ENCODE measurements around the gene RUSC2. TPM values are rescaled to one million over a fixed set of nuclear protein-coding genes. Genes with fewer than 3 reads are reported as not detected.

Gene RUSC2
- total and polyA plus RNA-seq, 2 of the 4 experiments (the other 2 are of a cell fraction), result 17.4 to 35.4 TPM

- H2BK15ac ChIP-seq (ENCODE audit: low read depth, low read length), result peak overlapping the region; percentile 97
- H3K79me1 ChIP-seq (ENCODE audit: low read depth in 1 of 2, low read length in 2 of 2), result peaks cover 27 to 68% of the 10 kb centered on the region in 2 experiments
- no peaks in the 10 kb centered on the region for H3K27me3 ChIP-seq (ENCODE audit: control insufficient read depth, insufficient read depth, low read length)
- H2BK5ac ChIP-seq (ENCODE audit: low read depth, low read length, poor library complexity, severe bottlenecking), result peak overlapping the region; percentile 96
- peak overlapping the region; percentile 91 to 93 for H4K8ac ChIP-seq (ENCODE audit: low read depth in 2 of 2, low read length in 2 of 2)
- BruUV-seq (replicated peaks), result no TSS peak
- peaks cover 42% of the 10 kb centered on the region for H3K4me1 ChIP-seq (ENCODE audit: control insufficient read depth, insufficient read depth, low read length)
- no peaks in the 10 kb centered on the region for H3K9me3 ChIP-seq (ENCODE audit: control insufficient read depth, insufficient read depth, low read length)
- WGBS, 2 experiments (ENCODE audit: extremely low coverage in 2 of 2, insufficient read length in 1 of 2), result no CpG with 5 or more reads among the region's 1 CpG
- H3K27ac ChIP-seq (ENCODE audit: insufficient read depth, low read length), result peak overlapping the region; percentile 94
- DNase-seq, result no peak
- peak overlapping the region; percentile 85 for H3K14ac ChIP-seq (replicated peaks; ENCODE audit: low read depth, low read length)
- H4K20me1 ChIP-seq (ENCODE audit: insufficient read depth, low read length), result no peaks in the 10 kb centered on the region
- peak overlapping the region; percentile 96 for H3K56ac ChIP-seq (ENCODE audit: extremely low read depth, insufficient read depth, low read length)
- peak overlapping the region; percentile 99 for H2BK120ac ChIP-seq (ENCODE audit: low read depth, low read length)
- peak overlapping the region; percentile 97 for H2AK9ac ChIP-seq (replicated peaks; ENCODE audit: low read depth, low read length, poor library complexity)
- POLR2A ChIA-PET (ENCODE audit: unreplicated experiment), result interaction anchor here (1.0 to 1.7 kb wide), 3 partner anchors 9 to 30 kb away, joined by 3 to 8 read pairs (median 5); partner anchors contain the start of gene RUSC2
- in situ Hi-C loops (cut with MboI; ENCODE audit: low sequenced_read_pairs) (no loop called here), dilution Hi-C loops (cut with HindIII; ENCODE audit: low sequenced_read_pairs, unreplicated experiment) (no loop called here), intact Hi-C loops (cut with micrococcal nuclease) (loop anchor here (2.0 kb wide), 1 partner anchor 33 kb away; no protein-coding TSS in a partner anchor)
- H3K23ac ChIP-seq (ENCODE audit: low read depth, low read length), result peak overlapping the region; percentile 96
- peak overlapping the region; percentile 29; the same call in 1 of the 2 replicates for H3K4me2 ChIP-seq (ENCODE audit: low read depth, low read length)
- no peak overlapping the region for H3K4me3 ChIP-seq (ENCODE audit: insufficient read depth, low read depth, low read length)
- H2AFZ ChIP-seq (replicated peaks; ENCODE audit: low read length, poor library complexity), result peak overlapping the region; percentile 5
- peaks cover 22% of the 10 kb centered on the region for H3K9me1 ChIP-seq (ENCODE audit: insufficient read depth, low read length)
- peak overlapping the region; percentile 98 for H3K18ac ChIP-seq (ENCODE audit: low read depth, low read length)
- CTCF ChIA-PET, result interaction anchor here (1.5 to 1.6 kb wide), 2 partner anchors 10 to 18 kb away, joined by 3 read pairs; no protein-coding TSS in a partner anchor
- peak overlapping the region; percentile 95 for H3K4ac ChIP-seq (ENCODE audit: low read depth, low read length)
- H4K91ac ChIP-seq (ENCODE audit: insufficient read depth, low read depth, low read length), result peak overlapping the region; percentile 97
- no peak; the same call in 1 of the 2 replicates for ATAC-seq (ENCODE audit: low read depth)
- H3K36me3 ChIP-seq (ENCODE audit: control insufficient read depth, insufficient read depth, low read length), result no peaks in the 10 kb centered on the region
- H2AK5ac ChIP-seq (ENCODE audit: low read depth, low read length), result peak overlapping the region; percentile 100
- peak overlapping the region; percentile 94 for H4K5ac ChIP-seq (ENCODE audit: low read depth, low read length)
- peak overlapping the region; percentile 30 for H3K9ac ChIP-seq (ENCODE audit: low read depth, low read length)
- peak overlapping the region; percentile 92 for H2BK20ac ChIP-seq (ENCODE audit: low read depth, low read length)
- TF ChIP-seq USF2 (IDR thresholded peaks at IDR 0.05; ENCODE audit: low read depth, low read length) (no peak), CEBPB (IDR thresholded peaks at IDR 0.05; ENCODE audit: low read depth, low read length) (no peak), BHLHE40 (IDR thresholded peaks at IDR 0.05; ENCODE audit: low read depth, low read length) (no peak), CHD1 (IDR thresholded peaks at IDR 0.05; ENCODE audit: low read depth, low read length) (no peak), POLR2A (IDR thresholded peaks at IDR 0.05; ENCODE audit: low read depth, low read length) (no peak), SMC3 (IDR thresholded peaks at IDR 0.05; ENCODE audit: low read depth, low read length) (no peak), ELK1 (IDR thresholded peaks at IDR 0.05; ENCODE audit: borderline replicate concordance, low read depth, low read length) (no peak), MXI1 (IDR thresholded peaks at IDR 0.05; ENCODE audit: borderline replicate concordance, low read depth, low read length) (no peak), MAZ (IDR thresholded peaks at IDR 0.05; ENCODE audit: borderline replicate concordance, low read depth, low read length) (no peak), RCOR1 (IDR thresholded peaks at IDR 0.05; ENCODE audit: insufficient replicate concordance, low read length) (no peak), RFX5 (IDR thresholded peaks at IDR 0.05; ENCODE audit: low read depth, low read length) (no peak), CTCF (conservative IDR thresholded peaks at IDR 0.05; ENCODE audit: low read depth, low read length) (no peak), RAD21 (IDR thresholded peaks at IDR 0.05; ENCODE audit: low read length) (no peak), MAFK (IDR thresholded peaks at IDR 0.05; ENCODE audit: low read depth, low read length) (no peak), NFE2L2 (IDR thresholded peaks at IDR 0.05; ENCODE audit: low read depth, low read length) (no peak)
Observed at GRCh38 chr9:35519692-35520363, 29.9 kb downstream of the RUSC2 start.

Data from IMR-90 (cell line).